H1 (cell line): ENCODE results near the gene CYBA. TPM values are rescaled to one million over a fixed set of nuclear protein-coding genes. Genes with fewer than 3 reads are reported as not detected.
A peak's percentile ranks its signal among the peaks of the same experiment; 100 is the strongest.

ENCODE experiments used
- CTCF ChIA-PET: fragments of 300-600 bp; sonication (Branson Sonifier 250); formaldehyde crosslinking; loops from one replicate; lab custom pipeline; 2021; ENCODE audit not compliant: partially characterized antibody; lab: Charles Lee
- POLR2A ChIA-PET: fragments of 300-600 bp; sonication (Branson Sonifier 250); formaldehyde crosslinking; loops from one replicate; lab custom pipeline; 2021; ENCODE audit warnings: inconsistent platforms; ENCODE audit not compliant: partially characterized antibody; lab: Charles Lee
- DNase-seq, 2 experiments: peaks; one replicate each; pipeline versions ENCODE4 v3.0.0 to v3.0.0-alpha.2; 2010 to 2022; ENCODE audit warnings: low spot score in 2 of 2, low read depth in 1 of 2, mixed read lengths in 1 of 2
- FAIRE-seq: peaks from 2 replicates; lab custom pipeline; 2011; peaks lifted over from hg19 to GRCh38; lab: Jason Lieb, UNC
- H2AFZ ChIP-seq: 2 replicates; pipeline ENCODE4 v1.8.1; 2012; ENCODE audit warnings: low read length, inconsistent platforms
- H2AK5ac ChIP-seq: 2 replicates; pipeline ENCODE4 v1.6.1; 2013; ENCODE audit warnings: low read depth, low read length
- H2BK120ac ChIP-seq: replicated peaks from 2 replicates; pipeline ENCODE3; 2013; ENCODE audit warnings: low read depth, low read length, inconsistent platforms
- H2BK12ac ChIP-seq: 2 replicates; pipeline ENCODE4 v1.6.1; 2013; ENCODE audit warnings: low read depth, low read length
- H2BK15ac ChIP-seq: 2 replicates; pipeline ENCODE4 v1.6.1; 2013; ENCODE audit warnings: low read length
- H2BK20ac ChIP-seq: 2 replicates; pipeline ENCODE4 v1.6.1; 2013; ENCODE audit warnings: low read length
- H2BK5ac ChIP-seq: 2 replicates; pipeline ENCODE4 v1.6.1; 2013; ENCODE audit warnings: low read depth, low read length
- H3K14ac ChIP-seq: 2 replicates; pipeline ENCODE4 v1.6.1; 2013; ENCODE audit warnings: inconsistent platforms; ENCODE audit not compliant: insufficient read length
- H3K18ac ChIP-seq: 2 replicates; pipeline ENCODE4 v1.6.1; 2013; ENCODE audit warnings: low read length; ENCODE audit errors: extremely low read depth
- H3K23ac ChIP-seq: 2 replicates; pipeline ENCODE4 v1.6.1; 2013; ENCODE audit warnings: inconsistent platforms; ENCODE audit not compliant: insufficient read length
- H3K23me2 ChIP-seq: 2 replicates; pipeline ENCODE4 v1.6.1; 2013; ENCODE audit warnings: low read depth, low read length
- H3K27ac ChIP-seq: 2 replicates; pipeline ENCODE4 v1.6.1; 2011; ENCODE audit warnings: low read depth, low read length, inconsistent platforms
- H3K27me3 ChIP-seq, 4 experiments: replicated peaks in 1 of 4; 1 replicate in 1 of 4; 2 replicates in 3 of 4; pipeline versions ENCODE4 v1.6.1 to v1.8.1; 2011 to 2013; ENCODE audit warnings: low read length in 3 of 4, mild to moderate bottlenecking in 3 of 4, inconsistent platforms in 2 of 4, mixed read lengths in 2 of 4, moderate library complexity in 1 of 4; ENCODE audit not compliant: control insufficient read depth in 3 of 4, insufficient read depth in 3 of 4; ENCODE audit errors: extremely low read depth in 1 of 4
- H3K36me3 ChIP-seq, 4 experiments: 2 replicates each; pipeline versions ENCODE4 v1.6.1 to v1.8.1; 2011 to 2013; ENCODE audit warnings: mild to moderate bottlenecking in 4 of 4, low read length in 3 of 4, moderate library complexity in 2 of 4, control low read depth in 1 of 4, inconsistent platforms in 1 of 4; ENCODE audit not compliant: insufficient read depth in 4 of 4, control insufficient read depth in 2 of 4
- H3K4ac ChIP-seq: replicated peaks from 2 replicates; pipeline ENCODE3; 2013; ENCODE audit warnings: low read length, low read depth, mixed read lengths, inconsistent platforms; ENCODE audit not compliant: insufficient read length
- H3K4me1 ChIP-seq, 4 experiments: replicated peaks in 1 of 4; 1 replicate in 1 of 4; 2 replicates in 3 of 4; pipeline versions ENCODE4 v1.6.1 to v1.8.1; 2011 to 2013; ENCODE audit warnings: low read length in 3 of 4, inconsistent platforms in 2 of 4, mixed read lengths in 1 of 4; ENCODE audit not compliant: insufficient read depth in 4 of 4, control insufficient read depth in 3 of 4
- H3K4me2 ChIP-seq, 2 experiments: 2 replicates each; pipeline versions ENCODE4 v1.6.1 to v1.8.1; 2011 to 2013; ENCODE audit warnings: low read depth in 2 of 2, low read length in 2 of 2, control low read depth in 1 of 2, inconsistent platforms in 1 of 2, mild to moderate bottlenecking in 1 of 2; ENCODE audit not compliant: insufficient read depth in 1 of 2
- H3K4me3 ChIP-seq, 4 experiments: fragments of 200-600, 300-600 bp in 1 of 4; sonication (generic), shearing (Covaris generic), sonication (Bioruptor Twin) in 1 of 4; 2 replicates each; pipeline versions ENCODE4 v1.5.1 to v1.8.1; 2011 to 2016; ENCODE audit warnings: low read length in 4 of 4, low read depth in 3 of 4, control low read depth in 2 of 4, inconsistent platforms in 2 of 4, mild to moderate bottlenecking in 2 of 4, mixed read lengths in 1 of 4, moderate library complexity in 1 of 4; ENCODE audit not compliant: insufficient read depth in 2 of 4; ENCODE audit errors: extremely low read depth in 1 of 4
- H3K56ac ChIP-seq: replicated peaks from 2 replicates; pipeline ENCODE3; 2013; ENCODE audit warnings: low read depth, mild to moderate bottlenecking, mixed read lengths, low read length, inconsistent platforms; ENCODE audit not compliant: insufficient read length
- H3K79me1 ChIP-seq: 2 replicates; pipeline ENCODE4 v1.6.1; 2013; ENCODE audit warnings: low read depth, low read length, control low read depth
- H3K79me2 ChIP-seq, 2 experiments: 2 replicates each; pipeline versions ENCODE4 v1.6.1 to v1.8.1; 2012 to 2013; ENCODE audit warnings: low read length in 2 of 2, mild to moderate bottlenecking in 2 of 2, inconsistent platforms in 1 of 2; ENCODE audit not compliant: insufficient read depth in 2 of 2, control insufficient read depth in 1 of 2
- H3K9ac ChIP-seq, 4 experiments: replicated peaks in 1 of 4; 1 replicate in 1 of 4; 2 replicates in 3 of 4; pipeline versions ENCODE4 v1.6.1 to v1.8.1; 2011 to 2013; ENCODE audit warnings: low read depth in 3 of 4, low read length in 3 of 4, control low read depth in 2 of 4, mild to moderate bottlenecking in 2 of 4, moderate library complexity in 2 of 4, inconsistent platforms in 1 of 4; ENCODE audit errors: extremely low read depth in 1 of 4
- H3K9me3 ChIP-seq, 2 experiments: 2 replicates each; pipeline versions ENCODE4 v1.6.1 to v1.8.1; 2012 to 2013; ENCODE audit warnings: mild to moderate bottlenecking in 2 of 2, moderate library complexity in 2 of 2, control low read depth in 1 of 2, inconsistent platforms in 1 of 2, low read depth in 1 of 2, low read length in 1 of 2, mixed read lengths in 1 of 2; ENCODE audit not compliant: insufficient read depth in 2 of 2
- H4K20me1 ChIP-seq, 2 experiments: replicated peaks in 1 of 2; 2 replicates each; pipeline versions ENCODE3 to v1.8.1; 2011 to 2013; ENCODE audit warnings: inconsistent platforms in 2 of 2, low read length in 2 of 2, mild to moderate bottlenecking in 1 of 2; ENCODE audit not compliant: insufficient read depth in 2 of 2, control insufficient read depth in 1 of 2
- H4K5ac ChIP-seq: 2 replicates; pipeline ENCODE4 v1.6.1; 2013; ENCODE audit warnings: low read length, low read depth, mixed read lengths, inconsistent platforms; ENCODE audit not compliant: insufficient read length
- H4K8ac ChIP-seq: 2 replicates; pipeline ENCODE4 v1.8.0; 2013; ENCODE audit warnings: mild to moderate bottlenecking, moderate library complexity, low read length, inconsistent platforms; ENCODE audit not compliant: insufficient read depth; ENCODE audit errors: extremely low read depth
- H4K91ac ChIP-seq: replicated peaks from 2 replicates; pipeline ENCODE3; 2013; ENCODE audit warnings: low read length, mixed read lengths, inconsistent platforms; ENCODE audit not compliant: insufficient read length
- ATF2 ChIP-seq: IDR thresholded peaks from 2 replicates; pipeline ENCODE4 v1.6.1; 2012; ENCODE audit warnings: low read length, inconsistent platforms
- EZH2 ChIP-seq: fragments of 200-600 bp; sonication (generic); IDR thresholded peaks from 2 replicates; pipeline ENCODE4 v1.7.1; 2012; ENCODE audit warnings: low read depth, mild to moderate bottlenecking, moderate library complexity, low read length, inconsistent platforms; ENCODE audit not compliant: severe bottlenecking
- JUN ChIP-seq: IDR thresholded peaks from 2 replicates; pipeline ENCODE4 v1.6.1; 2011; ENCODE audit warnings: low read depth, mild to moderate bottlenecking, improper control_type of control experiment, low read length
- PHF8 ChIP-seq: fragments of 200-600 bp; sonication (generic); conservative IDR thresholded peaks from 2 replicates; pipeline ENCODE4 v1.7.1; 2012; ENCODE audit warnings: low read depth, mild to moderate bottlenecking, inconsistent platforms, low read length, moderate library complexity
- RXRA ChIP-seq: IDR thresholded peaks from 2 replicates; pipeline ENCODE4 v1.6.1; 2011; ENCODE audit warnings: low read depth, mild to moderate bottlenecking, low read length, moderate library complexity; ENCODE audit not compliant: insufficient read depth
- SAP30 ChIP-seq: fragments of 300-600 bp; sonication (generic); IDR thresholded peaks from 2 replicates; pipeline ENCODE4 v1.7.1; 2012; ENCODE audit warnings: low read length, moderate library complexity, mild to moderate bottlenecking, inconsistent platforms; ENCODE audit not compliant: insufficient read depth, insufficient replicate concordance
- SRF ChIP-seq: IDR thresholded peaks from 2 replicates; pipeline ENCODE4 v1.6.1; 2011; ENCODE audit warnings: mild to moderate bottlenecking, low read depth, low read length, moderate library complexity
- SUZ12 ChIP-seq: fragments of 200-600 bp; sonication (generic); IDR thresholded peaks from 2 replicates; pipeline ENCODE4 v1.6.1; 2012; ENCODE audit warnings: mild to moderate bottlenecking, inconsistent platforms, low read length, moderate library complexity, mixed read lengths
- WGBS, 2 experiments: shearing (Covaris generic) in 1 of 2; methylation state at CpG; one replicate each; pipeline versions ENCODE4 v1.1.6 to v1.1.7; 2013 to 2015; ENCODE audit warnings: low lambda C conversion rate in 2 of 2, mixed read lengths in 2 of 2, inconsistent platforms in 1 of 2, low coverage in 1 of 2, missing lambda C conversion rate in 1 of 2; ENCODE audit not compliant: insufficient replicate concordance in 2 of 2, insufficient coverage in 1 of 2, insufficient read length in 1 of 2; ENCODE audit errors: extremely low coverage in 1 of 2, missing lambda C conversion rate in 1 of 2; 5-methylcytosine and 5-hydroxymethylcytosine counted together
- polyA plus RNA-seq, 7 experiments: library from polyadenylated mRNA; depleted of rRNA in 3 of 7; stranded (reverse) in 5 of 7; unstranded in 2 of 7; fragments of >200 nt in 5 of 7; fragments of 200-250 nt in 2 of 7; gene quantifications; 1 replicate in 5 of 7; 2 replicates in 1 of 7; 4 replicates in 1 of 7; pipeline versions ENCODE4 v1.2.1 to v1.2.3, GENCODE V29; 2011 to 2013; ENCODE audit warnings: missing spikeins in 2 of 7, mixed read lengths in 2 of 7
- total RNA-seq: library from RNA; stranded (reverse); fragmentation: NEBNext Ultra II Directional; extraction: Animal tissue kit (Norgen Biotek cat#: 25700); gene quantifications from 2 replicates; pipeline ENCODE4 v1.2.1, GENCODE V29; 2021

The CYBA gene
- total and polyA plus RNA-seq, 2 of the 8 experiments (the other 6 are each of a cell fraction or from before 2014, with no cell fraction given): 136 to 254 TPM

- no peaks in the 10 kb centered on the region for H3K9me3 ChIP-seq
- DNase-seq: peak in 1 of 2 experiments; percentile 70
- H3K36me3 ChIP-seq: peaks cover 3 to 12% (median 4%) of the 10 kb centered on the region in 4 experiments; a peak in 7 of 8 replicates
- no peak for TF ChIP-seq SUZ12
- TF ChIP-seq EZH2: no peak
- no peak for TF ChIP-seq JUN
- no peak for TF ChIP-seq SRF
- TF ChIP-seq SAP30: peak; percentile 14
- TF ChIP-seq PHF8: no peak
- no peak for TF ChIP-seq ATF2
- TF ChIP-seq RXRA: no peak
These were observed 717 bp downstream of the CYBA start for GRCh38 chr16:88649924-88650748.

More at GRCh38 chr16:88649924-88650748, 717 bp downstream of the CYBA start:
- Histone ChIP-seq H3K4me3 (peak overlapping the region; percentile 69 to 95 (median 78)), H3K56ac (peak overlapping the region; percentile 25), H2BK12ac (0 out of 2 replicates have a peak overlapping the region, but pooled peaks have one; percentile 27), H4K20me1 (peaks cover 2 to 20% of the 10 kb centered on the region in 2 experiments), H3K23me2 (peaks cover 10% of the 10 kb centered on the region; the same call in 1 of the 2 replicates), H3K79me2 (no peaks in the 10 kb centered on the region; a peak in 1 of 4 replicates), H3K14ac (peak overlapping the region; percentile 83), H2AK5ac (peak overlapping the region; percentile 30; the same call in 1 of the 2 replicates), H3K27ac (no peak overlapping the region), H3K4me1 (peaks cover 0 to 11% (median 7%) of the 10 kb centered on the region in 4 experiments; a peak in 5 of 7 replicates), H3K23ac (no peak overlapping the region), H3K18ac (peak overlapping the region; percentile 71), H3K9ac (peak overlapping the region; percentile 56 to 60 (median 58)), H2BK20ac (no peak overlapping the region), H3K27me3 (no peaks in the 10 kb centered on the region), H4K8ac (no peak overlapping the region; the same call in 1 of the 2 replicates), H2BK120ac (no peak overlapping the region), H2BK5ac (no peak overlapping the region), H3K4ac (peak overlapping the region; percentile 94), H2AFZ (no peak overlapping the region), H4K91ac (no peak overlapping the region), H3K79me1 (peaks cover 8% of the 10 kb centered on the region), H4K5ac (no peak overlapping the region), H3K4me2 (peak overlapping the region; percentile 80 to 92), H2BK15ac (no peak overlapping the region)
- ChIA-PET POLR2A (interaction anchor here (0.7 to 4.9 kb wide), 9 partner anchors 10 to 38 kb away, joined by 3 to 35 read pairs (median 4); partner anchors contain the start of genes IL17C and MVD), CTCF (interaction anchor here (1.0 to 2.5 kb wide), 4 partner anchors 13 to 35 kb away, joined by 3 to 13 read pairs (median 5); no protein-coding TSS in a partner anchor)
- 30% methylated on average over 24 of the region's 37 CpGs; no CpG with 5 or more reads in 1 of the 2 experiments for WGBS, 2 experiments
- no peak for FAIRE-seq
